CD4-positive, alpha-beta T cell treated with Interleukin-17A for 4 hours (primary cell): Measurements from ENCODE around the gene ZNF580.

Experiments
- DNase-seq: peaks from one replicate; pipeline ENCODE4 v3.0.0-alpha.2; 2020; ENCODE audit warnings: mixed read lengths

Gene ZNF580

GRCh38 chr19:55606471-55606787, 34.4 kb upstream of the ZNF580 start:
- DNase-seq, result no peak

- no peak for DNase-seq
Observed at GRCh38 chr19:55606817-55607216, 34.0 kb upstream of the ZNF580 start.

- no peak for DNase-seq
Observed at GRCh38 chr19:55609326-55609725, 31.5 kb upstream of the ZNF580 start.

- DNase-seq, result no peak
Observed at GRCh38 chr19:55611300-55611982, 29.4 kb upstream of the ZNF580 start.

- DNase-seq, result no peak
Observed at GRCh38 chr19:55611983-55612645, 28.7 kb upstream of the ZNF580 start.

GRCh38 chr19:55613396-55613795, 27.4 kb upstream of the ZNF580 start:
- DNase-seq, result no peak

- DNase-seq, result no peak
Observed at GRCh38 chr19:55613930-55614710, 26.7 kb upstream of the ZNF580 start.

- no peak for DNase-seq
Observed at GRCh38 chr19:55614711-55615542, 25.9 kb upstream of the ZNF580 start.

GRCh38 chr19:55615543-55616394, 25.0 kb upstream of the ZNF580 start:
- DNase-seq, result no peak

- no peak for DNase-seq
Observed at GRCh38 chr19:55616395-55616875, 24.4 kb upstream of the ZNF580 start.

GRCh38 chr19:55617426-55617825, 23.4 kb upstream of the ZNF580 start:
- DNase-seq, result no peak

GRCh38 chr19:55618426-55618825, 22.4 kb upstream of the ZNF580 start:
- DNase-seq, result no peak

- DNase-seq, result no peak
Observed at GRCh38 chr19:55619286-55619685, 21.5 kb upstream of the ZNF580 start.

GRCh38 chr19:55620410-55621204, 20.2 kb upstream of the ZNF580 start:
- DNase-seq, result peak; percentile 43

GRCh38 chr19:55621205-55621672, 19.6 kb upstream of the ZNF580 start:
- DNase-seq, result no peak

- DNase-seq, result no peak
Observed at GRCh38 chr19:55621673-55622231, 19.1 kb upstream of the ZNF580 start.

GRCh38 chr19:55622242-55622969, 18.4 kb upstream of the ZNF580 start:
- DNase-seq, result no peak

- DNase-seq, result no peak
Observed at GRCh38 chr19:55623130-55623529, 17.7 kb upstream of the ZNF580 start.

GRCh38 chr19:55623561-55623960, 17.2 kb upstream of the ZNF580 start:
- DNase-seq, result no peak
